ENCODE measurements around the gene TFF2.

TFF2 gene

GRCh38 chr21:42384156-42384945 lies 33.6 kb upstream of the TFF2 start:
- no peak for DNase-seq (ENCODE audit: low spot score)

GRCh38 chr21:42383331-42383730 lies 32.5 kb upstream of the TFF2 start:
- DNase-seq (ENCODE audit: low spot score): no peak

GRCh38 chr21:42382915-42383314 lies 32.1 kb upstream of the TFF2 start:
- no peak for DNase-seq (ENCODE audit: low spot score)

GRCh38 chr21:42381347-42381984 lies 30.7 kb upstream of the TFF2 start:
- peak; percentile 79 for DNase-seq (ENCODE audit: low spot score)

GRCh38 chr21:42379426-42380215 lies 28.8 kb upstream of the TFF2 start:
- DNase-seq (ENCODE audit: low spot score): no peak

GRCh38 chr21:42378418-42378817 lies 27.6 kb upstream of the TFF2 start:
- DNase-seq (ENCODE audit: low spot score): no peak

GRCh38 chr21:42377951-42378340 lies 27.2 kb upstream of the TFF2 start:
- no peak for DNase-seq (ENCODE audit: low spot score)

- DNase-seq (ENCODE audit: low spot score): no peak
Observed at GRCh38 chr21:42377211-42377950, 26.6 kb upstream of the TFF2 start.

GRCh38 chr21:42376338-42376982 lies 25.7 kb upstream of the TFF2 start:
- no peak for DNase-seq (ENCODE audit: low spot score)

- no peak for DNase-seq (ENCODE audit: low spot score)
Observed at GRCh38 chr21:42375966-42376337, 25.2 kb upstream of the TFF2 start.

- DNase-seq (ENCODE audit: low spot score): no peak
Observed at GRCh38 chr21:42375506-42375905, 24.7 kb upstream of the TFF2 start.

- no peak for DNase-seq (ENCODE audit: low spot score)
Observed at GRCh38 chr21:42374864-42375499, 24.2 kb upstream of the TFF2 start.

- DNase-seq (ENCODE audit: low spot score): no peak
Observed at GRCh38 chr21:42374457-42374856, 23.7 kb upstream of the TFF2 start.

GRCh38 chr21:42373908-42374455 lies 23.2 kb upstream of the TFF2 start:
- no peak for DNase-seq (ENCODE audit: low spot score)

- DNase-seq (ENCODE audit: low spot score): no peak
Observed at GRCh38 chr21:42373196-42373907, 22.6 kb upstream of the TFF2 start.

GRCh38 chr21:42370894-42371654 lies 20.3 kb upstream of the TFF2 start:
- no peak for DNase-seq (ENCODE audit: low spot score)

- DNase-seq (ENCODE audit: low spot score): no peak
Observed at GRCh38 chr21:42369821-42370220, 19.0 kb upstream of the TFF2 start.

GRCh38 chr21:42367367-42368165 lies 16.8 kb upstream of the TFF2 start:
- DNase-seq (ENCODE audit: low spot score): no peak
